IPS-11a (cell line): ENCODE data around the gene CALHM6.
A peak's percentile ranks its signal among the peaks of the same experiment; 100 is the strongest.

Experiments
- H3K4me3 ChIP-seq: one replicate; pipeline ENCODE4 v1.5.1; 2013; ENCODE audit warnings: low read depth, low read length, control low read depth

The CALHM6 gene

DNA sequence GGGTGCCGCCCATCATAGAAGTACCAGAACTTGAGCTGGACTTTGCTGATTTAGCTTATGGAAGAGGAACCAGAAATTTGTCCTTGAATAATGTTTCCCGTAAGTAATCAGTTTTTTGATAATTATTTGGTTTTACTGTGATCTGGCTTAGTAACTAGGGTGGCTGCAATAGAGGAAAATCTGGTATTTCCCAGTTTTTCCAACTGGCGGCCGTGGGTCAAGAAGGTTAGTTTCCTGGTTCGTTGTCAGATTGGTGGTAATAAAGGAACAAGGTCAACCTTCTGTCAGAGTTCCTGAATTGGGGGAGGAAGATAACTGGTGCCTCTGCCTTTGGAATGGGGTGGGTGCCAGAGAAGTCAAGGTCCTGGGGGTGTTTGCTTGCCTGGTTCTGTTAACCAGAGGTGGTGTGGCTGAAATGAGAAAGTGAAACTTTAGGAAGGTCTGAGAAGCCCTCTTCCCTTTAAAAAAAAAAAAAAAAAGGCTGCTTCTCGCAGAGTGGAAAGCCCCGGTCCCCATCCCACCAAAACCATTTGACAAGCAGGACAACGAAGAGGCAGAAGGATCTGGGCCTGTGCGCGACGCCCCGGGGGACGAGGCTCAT is at the start of gene CALHM6:
CALHM6 (plus strand) TSS at position 45 of the 601 bp plus-strand sequence; CDS start at position 600, 555 bp downstream.
- peak within 1 kb of the TSS; percentile 34 for H3K4me3 ChIP-seq

DNA sequence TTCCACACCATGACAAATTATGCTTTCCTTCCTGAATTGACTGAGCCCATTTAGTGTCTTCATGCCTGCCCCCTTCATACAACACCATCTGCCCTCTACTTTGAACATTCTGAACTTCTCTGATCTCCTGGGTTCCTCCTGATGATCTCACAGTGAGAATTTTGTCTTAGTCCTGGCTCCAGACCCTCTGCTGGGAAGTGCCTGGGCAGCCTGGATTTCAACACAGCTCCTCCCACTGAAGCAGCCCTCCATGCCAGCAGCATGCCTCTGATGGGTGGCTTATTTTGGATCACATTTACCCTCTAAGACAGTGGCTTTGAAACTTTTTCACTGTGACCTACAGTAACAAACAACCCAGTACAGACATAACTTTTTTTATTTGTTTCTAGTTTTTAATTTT is 48.9 kb upstream of the CALHM6 start:
- no peak overlapping the region for H3K4me3 ChIP-seq

DNA sequence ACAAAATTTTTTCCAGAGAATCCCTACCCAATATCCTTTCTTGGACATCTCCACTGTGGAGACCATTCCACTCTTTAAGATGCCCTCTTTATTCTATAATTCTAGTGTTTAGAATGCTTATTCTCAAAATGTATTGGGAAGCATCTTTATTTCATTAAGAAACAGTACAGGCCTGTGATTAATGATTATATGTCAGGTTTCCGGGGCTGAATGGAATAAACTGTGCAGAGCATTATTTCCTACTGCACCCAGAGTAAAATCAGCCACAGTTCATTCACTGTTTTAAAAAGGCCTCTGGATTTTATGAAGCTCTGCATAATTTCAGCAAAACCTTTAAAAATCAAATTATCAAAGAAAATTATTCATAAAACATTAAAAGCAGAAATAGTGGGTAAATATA is 47.8 kb upstream of the CALHM6 start:
- no peak overlapping the region for H3K4me3 ChIP-seq

DNA sequence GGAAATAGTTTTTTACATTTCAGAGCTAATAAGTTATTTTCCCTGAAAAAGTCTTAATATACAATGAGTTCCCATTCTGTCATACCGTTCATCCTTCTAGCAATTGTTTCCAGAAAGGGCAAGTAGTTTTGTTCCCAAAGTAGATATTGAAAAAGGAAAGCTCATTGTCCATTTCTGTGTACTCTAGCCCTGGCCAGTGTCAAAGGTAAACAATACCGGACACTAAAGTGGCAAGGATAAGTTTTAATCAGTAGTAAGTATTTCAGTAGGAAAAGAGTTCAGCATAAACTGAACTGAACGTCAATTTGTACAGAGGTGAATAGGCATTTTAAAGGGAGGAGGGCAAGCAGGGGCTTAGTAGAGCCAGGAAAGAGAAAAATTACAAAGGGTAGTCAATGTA is 43.5 kb upstream of the CALHM6 start:
- H3K4me3 ChIP-seq = no peak overlapping the region

DNA sequence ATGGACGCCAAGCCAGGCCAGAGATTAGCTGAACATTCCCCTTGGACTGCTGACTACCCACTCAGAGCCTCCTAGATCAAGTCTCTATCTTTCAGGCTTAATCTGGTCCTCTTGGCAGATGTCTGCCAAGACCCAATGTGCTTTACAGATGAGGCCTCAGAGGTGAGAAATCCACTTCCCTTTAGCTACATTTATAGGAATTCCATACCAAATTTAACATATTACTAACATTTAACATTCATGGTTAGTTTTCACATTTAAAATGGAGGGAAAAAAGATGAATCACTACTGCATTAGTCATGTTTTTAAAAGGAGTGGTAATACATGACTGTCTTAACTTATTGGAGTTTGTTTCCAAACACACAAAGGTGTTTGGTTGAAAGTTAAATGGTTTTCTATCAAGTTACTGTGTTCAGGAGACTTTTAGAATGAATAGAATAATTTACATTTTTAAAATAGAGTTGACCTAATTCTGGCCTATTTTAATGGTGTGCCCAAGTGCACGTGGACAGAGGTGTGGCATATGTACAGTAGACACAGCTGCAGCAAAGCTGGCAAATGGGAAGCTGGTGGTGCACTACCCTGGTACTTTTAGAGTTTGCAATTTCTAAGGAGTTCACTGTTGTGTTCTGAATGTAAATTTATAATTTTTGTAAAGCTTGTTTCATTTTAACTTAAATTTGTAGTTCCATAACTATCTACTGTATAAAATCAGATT is 41.9 kb upstream of the CALHM6 start:
- no peak overlapping the region for H3K4me3 ChIP-seq

- H3K4me3 ChIP-seq = no peak overlapping the region
Observed at GRCh38 chr6:116420341-116420740, 40.8 kb upstream of the CALHM6 start.

DNA sequence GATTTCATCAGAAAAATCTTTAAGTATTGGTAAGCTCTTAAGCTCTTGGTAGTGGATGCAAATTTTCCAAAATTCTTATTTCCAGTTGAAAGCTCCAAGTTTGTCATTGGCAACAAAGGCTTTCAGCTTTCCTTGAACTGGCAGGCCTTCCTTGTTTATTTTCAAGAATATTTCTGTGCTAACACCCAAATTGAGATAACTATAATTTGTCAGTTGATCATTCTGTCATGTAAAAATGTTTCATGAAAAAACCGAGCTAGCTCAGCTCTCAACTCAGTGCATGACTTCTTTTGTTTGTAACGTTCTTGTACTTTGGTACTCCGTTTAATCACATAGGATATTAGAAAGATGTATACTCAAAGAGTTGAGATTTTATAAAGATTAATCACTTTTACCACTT is 38.9 kb upstream of the CALHM6 start:
- no peak overlapping the region for H3K4me3 ChIP-seq

GRCh38 chr6:116424001-116424400 is 37.2 kb upstream of the CALHM6 start:
- no peak overlapping the region for H3K4me3 ChIP-seq

- no peak overlapping the region for H3K4me3 ChIP-seq
Observed at GRCh38 chr6:116426551-116426950, 34.6 kb upstream of the CALHM6 start.

DNA sequence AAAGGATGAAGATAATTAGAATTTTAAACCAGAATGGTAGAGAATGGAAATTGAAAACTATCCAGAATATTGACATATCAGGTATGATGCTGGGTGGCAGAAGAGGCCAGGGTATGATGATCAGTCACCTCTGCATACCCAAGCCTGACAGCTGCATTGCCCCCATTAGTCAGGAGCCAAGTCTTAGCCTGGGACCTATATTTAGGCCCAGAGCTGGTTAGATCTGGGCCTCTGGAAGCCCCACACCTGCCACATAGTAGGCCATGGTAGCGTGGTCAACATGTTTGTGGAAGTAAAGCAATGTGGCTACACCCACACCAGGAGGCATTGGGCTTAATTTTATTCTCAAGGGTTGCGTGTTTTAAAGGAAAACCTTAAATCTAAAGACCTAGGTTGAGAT is 32.1 kb upstream of the CALHM6 start:
- no peak overlapping the region for H3K4me3 ChIP-seq

GRCh38 chr6:116430860-116431259 is 30.3 kb upstream of the CALHM6 start:
- no peak overlapping the region for H3K4me3 ChIP-seq

- H3K4me3 ChIP-seq = no peak overlapping the region
Observed at GRCh38 chr6:116431964-116432595, 29.1 kb upstream of the CALHM6 start.

GRCh38 chr6:116433206-116433712 is 27.9 kb upstream of the CALHM6 start:
- H3K4me3 ChIP-seq = no peak overlapping the region

- H3K4me3 ChIP-seq = no peak overlapping the region
Observed at GRCh38 chr6:116434056-116434725, 27.0 kb upstream of the CALHM6 start.

- H3K4me3 ChIP-seq = no peak overlapping the region
Observed at GRCh38 chr6:116436586-116436985, 24.6 kb upstream of the CALHM6 start.

- no peak overlapping the region for H3K4me3 ChIP-seq
Observed at GRCh38 chr6:116437656-116438055, 23.5 kb upstream of the CALHM6 start.

DNA sequence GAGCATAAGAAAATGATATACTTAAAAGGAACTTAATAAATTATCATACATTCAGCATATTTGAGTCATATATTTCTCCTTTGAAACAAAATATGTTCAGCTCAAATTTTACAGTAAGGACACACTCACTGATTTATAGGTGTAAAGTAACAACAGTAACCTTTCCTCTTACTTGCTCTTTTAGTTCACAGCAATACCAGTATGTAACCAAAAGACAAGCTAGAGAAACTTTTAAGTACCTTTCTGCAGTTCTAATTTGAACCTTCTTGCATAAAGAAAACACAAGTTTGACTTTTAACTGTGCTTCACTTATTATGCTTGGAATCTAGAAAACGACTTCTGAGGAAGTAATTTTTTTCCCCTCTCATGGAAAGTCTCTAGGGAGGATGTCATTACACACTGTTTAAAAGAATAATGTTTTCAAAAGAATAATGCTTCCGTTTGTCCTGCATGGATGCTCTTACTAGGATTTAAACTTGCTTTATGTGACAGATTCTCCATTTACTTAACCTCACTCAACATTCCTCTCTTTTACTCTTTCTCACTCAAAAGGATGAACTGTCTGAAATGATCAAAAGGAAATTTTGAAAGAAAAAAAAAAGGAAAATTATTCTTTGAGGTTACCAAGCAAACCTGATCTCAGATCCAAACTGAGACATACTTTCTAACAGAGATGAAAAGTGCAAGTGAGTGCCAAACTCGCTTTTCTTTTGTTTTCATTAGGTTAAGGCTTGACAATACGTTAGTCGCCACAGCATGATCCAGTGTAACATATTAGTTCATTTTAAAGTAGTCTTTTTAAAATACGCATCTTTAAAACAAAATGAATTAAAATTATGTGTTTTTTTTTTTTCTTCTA is 22.4 kb upstream of the CALHM6 start:
- no peak overlapping the region for H3K4me3 ChIP-seq

GRCh38 chr6:116439522-116440051 is 21.6 kb upstream of the CALHM6 start:
- H3K4me3 ChIP-seq = no peak overlapping the region

- H3K4me3 ChIP-seq = no peak overlapping the region
Observed at GRCh38 chr6:116443105-116443504, 18.1 kb upstream of the CALHM6 start.

- H3K4me3 ChIP-seq = no peak overlapping the region
Observed at GRCh38 chr6:116444092-116444491, 17.1 kb upstream of the CALHM6 start.
